Epithelial cell of proximal tubule (primary cell): ENCODE measurements around the gene LTBP2. TPM values are rescaled to one million over a fixed set of nuclear protein-coding genes. Genes with fewer than 3 reads are reported as not detected.

Source experiments
- DNase-seq: peaks from one replicate; pipeline ENCODE4 v3.0.0-alpha.2; 2011; ENCODE audit warnings: low read depth
- H3K4me3 ChIP-seq: 2 replicates; pipeline ENCODE4 v1.5.1; 2011; ENCODE audit warnings: low read depth, mild to moderate bottlenecking, low read length
- total RNA-seq: library from RNA; depleted of rRNA; stranded (reverse); fragments of >200 nt; gene quantifications from 2 replicates; pipeline ENCODE4 v1.2.3, GENCODE V29; 2015
- TF ChIP-seq, protein P1 (sequence below): conservative IDR thresholded peaks from 2 replicates; pipeline ENCODE4 v1.5.1; 2012; ENCODE audit warnings: low read depth, mild to moderate bottlenecking, low read length

LTBP2 gene
- total RNA-seq, 1 donor from 2014 or later = 33.1 TPM

DNA sequence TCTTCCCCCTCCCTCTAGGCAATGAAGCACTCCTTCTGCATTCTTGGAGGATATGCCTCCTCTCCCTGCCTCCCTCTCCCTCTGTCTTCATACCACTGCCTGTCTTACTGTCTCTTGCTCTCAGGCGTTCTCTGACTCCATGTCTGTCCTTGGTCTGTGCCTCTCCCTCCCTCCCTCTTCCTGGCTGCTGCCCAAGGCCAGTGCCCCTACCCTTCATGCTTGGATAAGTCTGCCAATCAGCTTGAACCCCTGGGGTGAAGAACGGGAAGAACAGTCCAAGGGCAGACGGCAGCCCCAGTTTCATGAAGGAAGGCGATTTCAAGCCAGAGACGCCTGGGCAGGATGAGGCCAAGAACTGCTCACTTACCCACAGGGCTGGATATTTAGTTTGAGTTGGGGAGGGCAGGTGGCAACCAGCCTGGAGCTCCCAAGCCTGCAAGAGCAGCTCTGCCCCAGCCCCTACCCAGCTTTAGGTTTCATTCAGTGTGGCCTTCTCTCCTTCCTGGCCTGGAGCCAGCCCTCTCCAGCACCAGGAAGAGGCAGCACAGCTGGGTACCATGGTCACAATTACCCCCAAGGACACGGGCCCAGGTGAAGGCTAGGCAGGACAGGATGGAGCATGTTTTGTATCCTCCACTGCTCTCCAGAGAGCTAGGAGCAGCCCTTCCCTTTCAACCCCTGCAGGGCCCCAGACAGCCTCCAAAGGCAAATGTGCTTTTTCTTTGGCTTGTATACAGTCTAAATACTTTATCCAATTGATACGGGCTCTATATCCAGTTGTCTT is 35.8 kb upstream of the LTBP2 start:
- TF ChIP-seq, protein P1, sequence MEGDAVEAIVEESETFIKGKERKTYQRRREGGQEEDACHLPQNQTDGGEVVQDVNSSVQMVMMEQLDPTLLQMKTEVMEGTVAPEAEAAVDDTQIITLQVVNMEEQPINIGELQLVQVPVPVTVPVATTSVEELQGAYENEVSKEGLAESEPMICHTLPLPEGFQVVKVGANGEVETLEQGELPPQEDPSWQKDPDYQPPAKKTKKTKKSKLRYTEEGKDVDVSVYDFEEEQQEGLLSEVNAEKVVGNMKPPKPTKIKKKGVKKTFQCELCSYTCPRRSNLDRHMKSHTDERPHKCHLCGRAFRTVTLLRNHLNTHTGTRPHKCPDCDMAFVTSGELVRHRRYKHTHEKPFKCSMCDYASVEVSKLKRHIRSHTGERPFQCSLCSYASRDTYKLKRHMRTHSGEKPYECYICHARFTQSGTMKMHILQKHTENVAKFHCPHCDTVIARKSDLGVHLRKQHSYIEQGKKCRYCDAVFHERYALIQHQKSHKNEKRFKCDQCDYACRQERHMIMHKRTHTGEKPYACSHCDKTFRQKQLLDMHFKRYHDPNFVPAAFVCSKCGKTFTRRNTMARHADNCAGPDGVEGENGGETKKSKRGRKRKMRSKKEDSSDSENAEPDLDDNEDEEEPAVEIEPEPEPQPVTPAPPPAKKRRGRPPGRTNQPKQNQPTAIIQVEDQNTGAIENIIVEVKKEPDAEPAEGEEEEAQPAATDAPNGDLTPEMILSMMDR = no peak
- no peak overlapping the region for H3K4me3 ChIP-seq
- no peak for DNase-seq

DNA sequence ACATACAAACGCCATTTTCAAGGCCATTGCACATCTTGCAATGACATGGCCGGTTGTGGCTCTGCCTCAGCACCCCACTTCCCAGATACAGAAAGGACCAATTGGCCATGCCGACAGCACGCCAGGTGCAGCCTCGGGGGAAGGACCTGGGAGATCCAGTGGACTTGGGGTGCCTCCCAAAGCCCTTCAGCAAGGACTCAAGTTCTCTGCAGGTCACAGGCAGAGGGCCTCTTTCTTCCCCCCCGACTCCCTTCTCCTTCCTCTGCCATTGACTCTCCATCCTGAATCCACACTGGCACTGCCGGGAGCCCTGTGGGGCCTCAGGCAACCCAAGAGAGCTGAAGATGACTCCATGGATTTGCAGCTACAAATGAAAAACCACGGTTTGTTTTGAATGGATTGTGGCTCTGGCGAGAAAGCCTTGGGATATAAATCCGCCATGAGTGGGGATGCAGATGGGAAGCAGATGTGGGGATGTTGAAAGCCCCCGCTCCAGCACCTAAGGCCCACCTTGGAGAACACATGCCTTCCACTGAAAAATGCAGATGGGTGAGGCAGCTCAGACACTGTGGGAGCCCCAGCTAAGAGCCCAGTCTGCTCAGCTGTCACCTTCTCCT is 35.1 kb upstream of the LTBP2 start:
- no peak overlapping the region for H3K4me3 ChIP-seq
- no peak for DNase-seq
- TF ChIP-seq, protein P1 = no peak

DNA sequence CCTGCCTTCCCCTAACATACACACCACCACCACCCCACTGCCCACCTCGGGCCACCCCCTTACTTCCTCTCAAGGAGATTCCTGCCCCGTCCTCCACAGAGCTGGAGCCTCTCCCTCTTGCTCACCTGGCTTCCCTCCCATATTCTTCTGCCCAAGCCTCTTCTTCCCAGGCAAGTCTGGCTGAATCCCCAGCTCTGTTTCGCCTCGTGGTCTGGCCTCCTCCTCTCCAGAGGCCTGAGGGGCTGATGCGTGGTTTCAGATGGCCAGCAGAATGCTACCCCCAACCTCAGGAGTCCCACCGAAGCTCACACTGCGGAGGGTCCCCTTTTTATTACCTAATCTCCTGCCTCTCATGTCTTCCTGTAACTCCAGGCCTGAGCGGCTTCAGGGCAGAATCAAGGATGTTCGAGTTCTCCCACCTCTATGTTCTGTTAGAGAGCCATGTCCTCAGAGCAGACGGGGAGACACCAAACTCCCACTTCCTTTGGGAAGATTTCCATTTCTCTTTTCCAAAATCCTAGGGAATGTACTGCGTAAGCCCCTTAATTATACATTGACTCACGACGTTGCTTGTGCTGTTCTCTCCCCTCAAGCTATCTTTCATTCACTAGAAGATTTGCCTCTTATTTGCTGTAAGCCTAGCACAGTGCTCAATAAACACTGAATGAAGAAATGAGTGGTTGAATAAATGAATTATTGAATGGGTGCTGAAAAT is 33.9 kb upstream of the LTBP2 start:
- H3K4me3 ChIP-seq = no peak overlapping the region
- no peak for DNase-seq
- TF ChIP-seq, protein P1 = no peak

DNA sequence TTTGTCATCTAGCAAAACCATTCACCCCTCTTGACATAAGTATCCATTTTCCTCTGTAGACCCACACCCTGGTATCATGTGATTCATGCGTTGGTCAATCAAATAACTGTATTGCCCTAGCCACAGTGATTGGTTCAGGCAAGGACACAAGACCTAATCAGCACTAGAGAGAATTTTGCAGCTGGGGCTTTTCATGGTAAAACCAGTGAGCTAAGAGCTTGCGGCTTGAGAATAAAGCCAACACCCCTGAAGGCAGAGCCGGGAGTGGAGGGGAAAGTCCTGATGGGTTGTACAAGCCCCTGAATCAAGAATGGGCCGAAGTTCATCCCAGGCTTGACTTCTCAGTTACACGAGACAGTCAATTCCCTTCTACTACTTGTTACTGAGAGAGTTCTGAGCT is 33.2 kb upstream of the LTBP2 start:
- H3K4me3 ChIP-seq = no peak overlapping the region
- DNase-seq = no peak
- TF ChIP-seq, protein P1 = no peak

DNA sequence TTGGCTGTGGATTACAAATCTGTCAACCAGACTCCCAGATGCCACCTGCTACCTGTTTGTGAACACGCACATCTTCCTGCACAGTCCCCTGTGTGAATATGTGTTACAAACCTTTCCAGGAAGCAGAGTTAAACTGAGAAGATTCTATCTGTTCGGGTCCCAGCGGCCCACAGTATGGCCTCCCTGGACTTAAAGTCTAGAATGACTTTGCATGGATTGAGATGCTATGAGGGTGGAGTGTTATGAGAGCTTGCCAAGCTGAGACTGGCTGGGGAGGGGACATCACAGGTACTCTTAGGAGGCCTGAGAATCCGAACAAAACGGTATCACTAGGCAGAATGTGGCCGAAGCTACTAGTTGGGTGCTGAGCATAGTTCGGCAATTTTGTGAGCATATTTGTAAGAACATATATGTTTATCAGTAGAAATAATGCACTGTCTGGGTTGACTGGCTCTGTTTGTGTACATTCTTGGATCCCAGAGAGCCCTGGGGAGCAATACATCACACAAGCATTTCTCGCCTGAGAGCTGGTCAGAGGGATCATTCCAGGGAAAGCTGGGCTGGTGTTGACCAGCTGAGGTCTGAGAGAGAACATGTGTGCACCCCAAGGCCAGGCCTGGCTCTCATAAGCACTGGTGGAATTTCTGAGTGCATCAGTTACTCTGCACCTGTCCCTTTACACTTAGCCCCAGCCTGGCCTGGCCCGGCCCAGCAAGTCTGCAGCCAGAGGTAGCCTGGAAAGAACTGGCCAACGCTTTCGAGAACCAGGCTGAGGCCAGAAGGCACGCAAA is 29.8 kb upstream of the LTBP2 start:
- TF ChIP-seq, protein P1 = no peak
- H3K4me3 ChIP-seq = no peak overlapping the region
- DNase-seq = no peak

DNA sequence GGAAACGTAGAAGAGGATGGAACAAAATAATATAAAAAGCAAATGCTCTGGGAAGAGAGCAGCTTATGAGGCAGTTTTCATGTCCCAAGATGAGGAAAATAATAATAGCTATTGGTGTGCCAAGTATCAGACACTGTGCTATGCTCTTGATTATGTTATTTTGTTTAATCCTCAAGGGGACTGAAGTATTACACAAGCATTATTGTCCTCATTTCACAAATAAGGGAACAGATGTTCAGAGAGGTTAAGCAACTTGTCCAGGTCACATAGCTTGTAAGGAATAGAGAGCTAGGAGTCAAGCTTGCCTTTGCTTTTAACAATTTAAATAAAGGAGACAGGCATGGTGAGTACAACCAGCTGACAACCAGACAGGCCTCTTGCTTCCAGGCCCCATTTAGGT is 26.9 kb upstream of the LTBP2 start:
- DNase-seq = no peak
- TF ChIP-seq, protein P1 = no peak
- no peak overlapping the region for H3K4me3 ChIP-seq
